Astrocyte (in vitro differentiated cells and primary cell): ENCODE results near the gene SUV39H2. TPM values are rescaled to one million over a fixed set of nuclear protein-coding genes. Genes with fewer than 3 reads are reported as not detected.

Experiments used
- DNase-seq: peaks from one replicate; pipeline ENCODE4 v3.0.0-alpha.2; 2010; ENCODE audit warnings: low read depth
- FAIRE-seq: peaks from 2 replicates; lab custom pipeline; 2011; peaks lifted over from hg19 to GRCh38; lab: Jason Lieb, UNC
- H2AFZ ChIP-seq: 2 replicates; pipeline ENCODE4 v1.6.0; 2012; ENCODE audit warnings: low read depth, low read length, inconsistent platforms
- H3K27ac ChIP-seq: 2 replicates; pipeline ENCODE4 v1.5.1; 2011; ENCODE audit warnings: low read depth, low read length, inconsistent platforms
- H3K27me3 ChIP-seq: 2 replicates; pipeline ENCODE4 v1.6.0; 2011; ENCODE audit warnings: low read length, inconsistent platforms; ENCODE audit not compliant: insufficient read depth
- H3K36me3 ChIP-seq: 2 replicates; pipeline ENCODE4 v1.5.1; 2011; ENCODE audit warnings: low read length, inconsistent platforms; ENCODE audit not compliant: insufficient read depth
- H3K4me1 ChIP-seq: 2 replicates; pipeline ENCODE4 v1.5.1; 2011; ENCODE audit warnings: low read length, inconsistent platforms; ENCODE audit not compliant: insufficient read depth
- H3K4me2 ChIP-seq: 2 replicates; pipeline ENCODE4 v1.6.0; 2012; ENCODE audit warnings: low read length, inconsistent platforms
- H3K4me3 ChIP-seq: 2 replicates; pipeline ENCODE4 v1.5.1; 2011; ENCODE audit warnings: low read depth, mild to moderate bottlenecking, low read length, inconsistent platforms; ENCODE audit not compliant: insufficient read depth
- H3K79me2 ChIP-seq: 2 replicates; pipeline ENCODE4 v1.6.0; 2012; ENCODE audit warnings: mild to moderate bottlenecking, low read length, inconsistent platforms; ENCODE audit not compliant: insufficient read depth
- H3K9ac ChIP-seq: 2 replicates; pipeline ENCODE4 v1.6.0; 2012; ENCODE audit warnings: mild to moderate bottlenecking, low read length, inconsistent platforms
- H3K9me3 ChIP-seq: 2 replicates; pipeline ENCODE4 v1.5.1; 2012; ENCODE audit warnings: low read depth, mild to moderate bottlenecking, low read length, inconsistent platforms; ENCODE audit not compliant: insufficient read depth
- H4K20me1 ChIP-seq: 2 replicates; pipeline ENCODE4 v1.6.0; 2012; ENCODE audit warnings: low read length, inconsistent platforms; ENCODE audit not compliant: insufficient read depth
- H3K27ac Mint-ChIP-seq: one replicate; pipeline ENCODE4 v1.8.0; 2021; ENCODE audit warnings: mild to moderate bottlenecking, mixed read lengths; ENCODE audit not compliant: unreplicated experiment
- H3K27me3 Mint-ChIP-seq: one replicate; pipeline ENCODE4 v1.8.0; 2021; ENCODE audit warnings: low read depth, mixed read lengths; ENCODE audit not compliant: unreplicated experiment
- H3K36me3 Mint-ChIP-seq: one replicate; pipeline ENCODE4 v1.8.0; 2021; ENCODE audit warnings: low read depth, mixed read lengths; ENCODE audit not compliant: unreplicated experiment
- H3K4me1 Mint-ChIP-seq: one replicate; pipeline ENCODE4 v1.8.0; 2021; ENCODE audit warnings: low read depth, mixed read lengths; ENCODE audit not compliant: unreplicated experiment
- H3K4me3 Mint-ChIP-seq: one replicate; pipeline ENCODE4 v1.8.0; 2021; ENCODE audit warnings: mild to moderate bottlenecking, moderate library complexity, mixed read lengths; ENCODE audit not compliant: unreplicated experiment
- H3K9me3 Mint-ChIP-seq: one replicate; pipeline ENCODE4 v1.8.0; 2021; ENCODE audit warnings: mild to moderate bottlenecking, mixed read lengths; ENCODE audit not compliant: unreplicated experiment
- CTCF ChIP-seq: IDR thresholded peaks from 2 replicates; pipeline ENCODE4 v1.5.1; 2011; ENCODE audit warnings: low read depth, mild to moderate bottlenecking, inconsistent platforms, low read length, moderate library complexity; ENCODE audit not compliant: insufficient read depth
- EZH2 ChIP-seq: IDR thresholded peaks from 2 replicates; pipeline ENCODE4 v1.6.1; 2012; ENCODE audit warnings: mild to moderate bottlenecking, low read length, inconsistent platforms; ENCODE audit not compliant: insufficient read depth
- total RNA-seq: library from RNA; stranded (reverse); gene quantifications from 2 replicates; pipeline ENCODE4 v1.2.1, GENCODE V29; 2021

SUV39H2 gene
- total RNA-seq, 1 donor from 2014 or later: 10.6 TPM

DNA sequence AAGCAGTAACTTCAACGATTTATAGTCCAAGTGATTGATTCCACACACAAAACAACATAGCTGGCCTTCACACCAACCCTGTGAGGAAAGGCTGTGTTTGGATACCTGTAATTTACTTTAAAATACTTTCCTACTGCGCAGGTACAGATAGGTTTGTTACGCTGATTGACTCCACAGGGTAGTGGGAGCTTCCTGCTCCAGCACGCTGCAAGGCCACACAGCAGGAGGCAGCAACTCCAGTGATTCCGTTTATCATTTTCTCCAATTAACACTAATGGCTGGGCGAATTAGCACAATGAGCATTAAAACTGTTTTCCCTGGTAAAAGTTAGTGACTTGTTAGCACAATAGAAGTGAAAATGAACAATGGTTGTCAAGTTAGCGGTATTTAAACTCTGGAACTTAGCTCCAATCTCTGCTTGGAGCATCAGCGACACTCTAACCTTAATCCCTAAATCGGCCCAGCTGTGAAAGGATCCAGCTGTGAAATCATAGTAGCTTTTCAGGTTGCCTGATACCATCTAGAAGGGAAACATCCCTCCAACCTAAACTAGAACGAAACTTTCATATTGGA lies 74.3 kb downstream of the SUV39H2 start:
- peaks cover 2% of the 10 kb centered on the region for H3K36me3 Mint-ChIP-seq
- H3K4me3 ChIP-seq: peak overlapping the region; percentile 76
- peaks cover 56% of the 10 kb centered on the region for H3K79me2 ChIP-seq
- peak overlapping the region; percentile 94 for H3K4me2 ChIP-seq
- peak overlapping the region; percentile 75 for H3K27ac ChIP-seq
- H3K36me3 ChIP-seq: peaks cover 4% of the 10 kb centered on the region
- peak overlapping the region; percentile 83 for H3K9ac ChIP-seq
- H3K27ac Mint-ChIP-seq: peak overlapping the region; percentile 68
- peaks cover 24% of the 10 kb centered on the region for H4K20me1 ChIP-seq
- H3K4me3 Mint-ChIP-seq: peak overlapping the region; percentile 93
- H3K27me3 Mint-ChIP-seq: no peaks in the 10 kb centered on the region
- no peaks in the 10 kb centered on the region for H3K9me3 Mint-ChIP-seq
- H3K9me3 ChIP-seq: no peaks in the 10 kb centered on the region
- H3K27me3 ChIP-seq: no peaks in the 10 kb centered on the region
- DNase-seq: no peak
- peak overlapping the region; percentile 99 for H2AFZ ChIP-seq
- no peak for FAIRE-seq
- TF ChIP-seq EZH2 (no peak), CTCF (no peak)
- H3K4me1 Mint-ChIP-seq: peaks cover 6% of the 10 kb centered on the region
- peaks cover 8% of the 10 kb centered on the region for H3K4me1 ChIP-seq

GRCh38 chr10:14953424-14954000 lies 74.8 kb downstream of the SUV39H2 start:
- no peaks in the 10 kb centered on the region for H3K36me3 ChIP-seq
- Mint-ChIP-seq H3K27ac (peak overlapping the region; percentile 68), H3K4me3 (peak overlapping the region; percentile 93), H3K36me3 (no peaks in the 10 kb centered on the region), H3K4me1 (peaks cover 6% of the 10 kb centered on the region), H3K9me3 (no peaks in the 10 kb centered on the region), H3K27me3 (no peaks in the 10 kb centered on the region)
- H4K20me1 ChIP-seq: peaks cover 24% of the 10 kb centered on the region
- DNase-seq: peak; percentile 61
- peak overlapping the region; percentile 99 for H2AFZ ChIP-seq
- H3K27me3 ChIP-seq: no peaks in the 10 kb centered on the region
- FAIRE-seq: no peak
- TF ChIP-seq CTCF: no peak
- TF ChIP-seq EZH2: no peak
- H3K9ac ChIP-seq: peak overlapping the region; percentile 83
- no peaks in the 10 kb centered on the region for H3K9me3 ChIP-seq
- peak overlapping the region; percentile 75 for H3K27ac ChIP-seq
- peak overlapping the region; percentile 94 for H3K4me2 ChIP-seq
- peaks cover 51% of the 10 kb centered on the region for H3K79me2 ChIP-seq
- H3K4me3 ChIP-seq: peak overlapping the region; percentile 76
- peaks cover 8% of the 10 kb centered on the region for H3K4me1 ChIP-seq

Other genes starting within 250 kb of the SUV39H2 start
- gene FAM107B, start 104.0 kb upstream of the SUV39H2 start, total RNA-seq: 36.0 and 42.3 TPM in 2 replicates
- 1.4 and 2.0 TPM in 2 replicates for gene CDNF, start 40.8 kb upstream of the SUV39H2 start, total RNA-seq
- 12.8 and 13.3 TPM in 2 replicates for gene HSPA14, start 40.6 kb upstream of the SUV39H2 start, total RNA-seq
- 15.1 and 16.0 TPM in 2 replicates for gene MSANTD7, start 40.6 kb upstream of the SUV39H2 start, total RNA-seq
- gene DCLRE1C, start 75.2 kb downstream of the SUV39H2 start, total RNA-seq: 8.5 and 10.1 TPM in 2 replicates
- gene MEIG1, start 80.5 kb downstream of the SUV39H2 start, total RNA-seq: 0.43 and 0.53 TPM in 2 replicates
- gene OLAH, start 165.1 kb downstream of the SUV39H2 start, total RNA-seq: not detected in 2 replicates
- gene ACBD7, start 209.9 kb downstream of the SUV39H2 start, total RNA-seq: 0.36 and 0.79 TPM in 2 replicates
- gene RPP38, start 218.5 kb downstream of the SUV39H2 start, total RNA-seq: 17.6 and 17.9 TPM in 2 replicates